Measurements from ENCODE around the gene IL1RN.

Gene IL1RN

GRCh38 chr2:113126845-113127645 lies at the start of gene IL1RN:
Gene IL1RN, plus strand, starts transcription at chr2:113127598. Its CDS starts 27 bp downstream, at chr2:113127625.
- H3K4me3 ChIP-seq (ENCODE audit: low read length) = no peak within 1 kb of the TSS
- no peak for TF ChIP-seq CTCF (conservative IDR thresholded peaks at IDR 0.05; ENCODE audit: low read length)
- no peak for DNase-seq (ENCODE audit: low read depth)

GRCh38 chr2:113077921-113078320 lies 49.5 kb upstream of the IL1RN start:
- DNase-seq (ENCODE audit: low read depth) = no peak
- no peak overlapping the region for H3K4me3 ChIP-seq (ENCODE audit: low read length)
- no peak for TF ChIP-seq CTCF (conservative IDR thresholded peaks at IDR 0.05; ENCODE audit: low read length)

GRCh38 chr2:113078350-113078839 lies 49.0 kb upstream of the IL1RN start:
- no peak overlapping the region for H3K4me3 ChIP-seq (ENCODE audit: low read length)
- DNase-seq (ENCODE audit: low read depth) = no peak
- no peak for TF ChIP-seq CTCF (conservative IDR thresholded peaks at IDR 0.05; ENCODE audit: low read length)

- no peak for TF ChIP-seq CTCF (conservative IDR thresholded peaks at IDR 0.05; ENCODE audit: low read length)
- no peak for DNase-seq (ENCODE audit: low read depth)
- no peak overlapping the region for H3K4me3 ChIP-seq (ENCODE audit: low read length)
Observed at GRCh38 chr2:113079131-113079530, 48.3 kb upstream of the IL1RN start.

- no peak overlapping the region for H3K4me3 ChIP-seq (ENCODE audit: low read length)
- TF ChIP-seq CTCF (conservative IDR thresholded peaks at IDR 0.05; ENCODE audit: low read length) = peak; percentile 84
- DNase-seq (ENCODE audit: low read depth) = peak; percentile 33
Observed at GRCh38 chr2:113080134-113080533, 47.3 kb upstream of the IL1RN start.

- H3K4me3 ChIP-seq (ENCODE audit: low read length) = no peak overlapping the region
- no peak for TF ChIP-seq CTCF (conservative IDR thresholded peaks at IDR 0.05; ENCODE audit: low read length)
- DNase-seq (ENCODE audit: low read depth) = no peak
Observed at GRCh38 chr2:113081488-113082210, 45.7 kb upstream of the IL1RN start.

All from AG10803 (cell line).